GM19463 (cell line): ENCODE results near the gene TNS4.

Experiments
- ATAC-seq: cut with Tn5 transposase; IDR thresholded peaks from one replicate; pipeline ENCODE4 v1.9.1; 2021; ENCODE audit warnings: mild to moderate bottlenecking, moderate library complexity; ENCODE audit not compliant: unreplicated experiment

The TNS4 gene

DNA sequence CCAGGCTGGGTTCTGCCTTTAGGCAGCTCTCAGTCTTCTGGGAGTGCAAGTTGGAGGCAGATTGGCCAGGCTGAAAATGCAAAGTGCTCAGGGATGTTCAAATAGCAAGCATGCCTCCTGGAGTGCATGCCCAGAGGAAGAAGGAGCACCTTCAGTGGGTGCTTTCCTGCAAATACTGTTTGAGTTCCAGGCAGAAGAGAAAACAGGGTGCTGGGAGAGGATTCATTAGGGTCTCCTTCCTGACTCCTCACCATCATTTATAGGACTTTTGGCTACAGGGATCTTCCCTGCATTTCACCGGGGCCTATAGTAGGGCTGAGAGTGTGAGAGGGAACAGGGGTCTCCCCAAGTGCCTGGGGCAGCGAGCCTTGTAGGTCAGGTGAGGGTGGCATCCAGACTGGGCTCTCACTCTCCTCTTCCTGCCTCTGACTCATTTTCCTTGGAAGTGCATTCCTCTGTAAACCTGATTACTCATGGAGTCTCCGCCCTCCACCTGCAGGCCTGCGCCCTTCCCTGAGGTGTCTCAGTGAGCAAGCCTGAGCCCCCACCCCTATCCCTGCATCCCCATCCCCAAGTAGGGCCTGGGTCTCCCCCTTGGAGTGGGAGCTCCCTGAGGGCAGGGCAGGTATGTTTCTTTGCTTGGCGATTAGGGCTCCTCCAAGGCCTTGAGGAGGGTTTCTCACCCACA lies 17.1 kb upstream of the TNS4 start:
- ATAC-seq: no peak

DNA sequence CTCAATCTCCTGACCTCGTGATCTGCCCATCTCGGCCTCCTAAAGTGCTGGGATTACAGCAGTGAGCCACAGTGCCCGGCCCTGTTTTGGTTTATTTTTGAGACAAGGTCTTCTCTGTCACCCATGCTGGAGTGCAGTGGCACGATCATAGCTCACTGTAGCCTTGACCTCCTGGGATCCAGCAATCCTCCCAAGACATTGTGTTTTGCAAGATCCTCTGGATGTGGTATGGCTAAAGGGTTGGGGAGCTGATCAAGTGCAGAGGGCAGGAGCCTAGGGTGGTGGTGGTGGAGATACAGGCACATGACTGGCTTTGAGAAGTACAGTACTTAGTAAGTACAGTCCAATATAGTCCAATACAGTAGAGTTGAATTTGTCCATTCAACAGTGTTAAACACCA lies 16.6 kb upstream of the TNS4 start:
- ATAC-seq: no peak

DNA sequence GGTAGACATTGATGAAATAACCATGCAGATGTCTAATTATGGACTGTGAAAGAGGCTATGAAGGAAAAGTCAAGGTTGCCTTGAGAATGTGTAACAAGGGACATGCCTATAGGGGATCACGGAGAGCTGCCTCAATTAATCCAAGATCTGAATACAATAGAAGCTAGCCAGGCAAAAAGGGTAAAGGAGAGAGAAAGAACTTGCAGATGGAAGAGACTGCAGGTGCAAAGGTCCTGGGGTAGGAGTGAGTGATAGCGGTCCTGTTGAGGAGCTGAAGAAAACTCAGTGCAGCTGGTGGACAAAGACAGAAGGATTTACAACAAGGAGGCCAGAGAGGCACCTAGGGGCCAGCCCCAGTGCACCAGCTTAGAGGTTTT lies 15.9 kb upstream of the TNS4 start:
- no peak for ATAC-seq

DNA sequence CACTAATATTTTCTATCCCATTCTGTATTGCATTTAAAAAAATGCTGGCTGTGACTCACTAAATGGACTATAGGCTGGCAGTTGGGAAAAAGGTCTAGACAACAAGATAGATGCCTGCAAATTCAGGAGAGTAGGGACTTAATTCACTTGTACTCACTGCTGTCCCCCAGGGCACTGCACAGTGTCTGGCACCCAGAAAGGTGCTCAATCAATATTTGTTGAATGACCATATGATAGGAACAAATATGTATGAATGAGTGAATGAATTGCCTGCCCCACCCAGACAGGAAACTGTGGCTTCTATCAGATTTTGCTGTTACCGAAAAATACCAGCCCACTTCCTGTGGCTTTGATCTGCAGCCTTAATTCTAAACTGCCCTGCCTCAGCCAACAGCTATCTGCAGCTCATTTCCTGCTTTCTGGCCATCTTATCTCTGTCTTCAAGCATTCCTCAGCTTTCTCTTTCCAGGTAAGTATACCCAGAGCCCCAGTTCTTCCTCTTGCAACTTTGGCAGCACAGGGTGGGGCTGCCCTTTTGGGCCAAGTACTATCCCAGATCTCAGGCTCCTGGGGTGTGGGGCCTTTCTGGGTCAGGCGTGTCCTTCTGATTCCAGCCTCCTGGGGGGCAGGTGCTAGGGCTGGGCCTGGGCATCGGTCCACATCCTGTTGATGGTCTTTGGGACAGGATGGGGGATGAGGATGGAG lies 15.3 kb upstream of the TNS4 start:
- no peak for ATAC-seq

DNA sequence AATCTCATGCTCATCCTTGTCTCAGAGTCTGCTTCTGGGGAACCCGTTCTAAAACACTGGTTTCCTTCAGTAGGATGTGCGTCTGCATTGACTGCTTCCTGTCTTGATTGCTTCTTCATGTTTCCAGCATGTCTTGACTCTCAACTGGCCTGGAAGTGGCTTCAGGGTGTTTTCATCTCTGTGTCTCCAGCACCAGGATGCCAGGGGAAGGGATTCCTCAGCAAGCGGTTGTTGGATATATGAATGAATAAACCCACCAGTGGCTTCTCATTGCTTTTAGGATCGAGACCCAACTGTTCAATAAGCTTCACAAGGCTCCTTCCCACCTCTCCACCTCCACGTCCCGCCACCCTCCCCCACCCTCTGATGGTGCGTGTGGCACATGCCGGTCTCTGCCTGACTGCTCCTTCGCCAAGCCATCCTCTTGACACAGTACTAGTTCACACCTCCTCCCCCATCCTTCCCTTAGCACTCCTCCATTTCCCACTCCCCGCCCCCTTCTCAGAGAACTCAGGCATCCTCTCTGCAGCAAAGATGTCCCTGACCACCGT lies 14.1 kb upstream of the TNS4 start:
- ATAC-seq: no peak

DNA sequence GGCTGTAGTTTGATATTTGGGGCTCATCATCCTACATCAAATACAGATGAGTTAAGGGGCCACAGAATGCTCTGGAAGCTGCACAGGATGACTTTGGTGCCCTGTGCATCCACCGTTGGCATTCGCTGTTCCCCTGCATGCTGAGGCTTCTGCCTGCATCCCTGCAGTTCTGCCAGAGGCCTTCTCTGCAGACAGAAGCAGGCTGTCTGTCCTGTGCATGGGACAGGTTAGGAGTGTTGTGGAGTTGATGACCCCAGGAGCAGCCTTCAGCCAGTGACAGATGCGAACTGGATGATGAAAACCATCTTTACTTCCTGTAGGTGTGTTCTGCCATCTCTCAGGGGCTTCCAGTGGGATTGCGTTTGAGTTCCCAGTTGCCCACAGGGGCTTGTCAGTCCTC lies 13.6 kb upstream of the TNS4 start:
- ATAC-seq: no peak

DNA sequence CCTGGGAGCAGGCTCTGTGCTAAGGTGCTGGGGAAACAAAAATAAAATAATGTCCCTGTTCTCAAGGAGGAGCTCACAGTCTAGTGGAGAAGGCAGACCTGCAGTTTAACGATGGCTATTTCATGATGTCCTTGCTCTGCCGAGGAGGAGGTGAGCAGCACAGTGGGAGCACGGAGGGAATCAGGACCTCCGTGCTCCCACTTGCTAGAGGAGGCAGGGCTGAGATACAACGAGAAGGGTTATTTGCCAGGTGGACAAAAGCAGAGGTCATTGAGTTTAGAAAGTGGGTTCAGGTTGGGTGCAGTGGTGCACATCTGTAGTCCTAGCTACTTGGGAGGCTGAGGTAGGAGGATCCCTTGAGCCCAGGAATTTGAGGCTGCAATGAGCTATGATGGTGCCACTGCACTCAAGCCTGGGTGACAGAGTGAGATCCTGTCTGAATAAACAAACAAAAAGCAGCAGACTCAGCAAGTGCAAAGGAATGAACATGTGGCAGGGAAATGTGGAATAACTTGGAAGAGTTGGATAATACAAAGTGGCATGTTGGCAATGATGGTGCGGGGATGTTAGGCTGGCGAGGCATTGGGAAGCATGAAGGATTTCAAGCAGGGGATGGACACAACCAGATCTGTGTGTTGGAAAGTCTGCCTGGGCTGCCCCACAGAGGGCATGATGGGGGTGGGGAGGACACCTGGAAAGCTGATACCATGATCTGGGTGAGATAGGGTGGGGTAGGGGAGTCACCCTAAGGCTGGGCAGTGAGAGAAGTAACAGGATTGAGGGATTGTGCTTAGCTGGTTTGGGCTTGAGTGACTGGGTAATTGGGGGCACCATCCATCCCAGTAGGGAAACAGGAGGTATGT lies 12.8 kb upstream of the TNS4 start:
- ATAC-seq: no peak

DNA sequence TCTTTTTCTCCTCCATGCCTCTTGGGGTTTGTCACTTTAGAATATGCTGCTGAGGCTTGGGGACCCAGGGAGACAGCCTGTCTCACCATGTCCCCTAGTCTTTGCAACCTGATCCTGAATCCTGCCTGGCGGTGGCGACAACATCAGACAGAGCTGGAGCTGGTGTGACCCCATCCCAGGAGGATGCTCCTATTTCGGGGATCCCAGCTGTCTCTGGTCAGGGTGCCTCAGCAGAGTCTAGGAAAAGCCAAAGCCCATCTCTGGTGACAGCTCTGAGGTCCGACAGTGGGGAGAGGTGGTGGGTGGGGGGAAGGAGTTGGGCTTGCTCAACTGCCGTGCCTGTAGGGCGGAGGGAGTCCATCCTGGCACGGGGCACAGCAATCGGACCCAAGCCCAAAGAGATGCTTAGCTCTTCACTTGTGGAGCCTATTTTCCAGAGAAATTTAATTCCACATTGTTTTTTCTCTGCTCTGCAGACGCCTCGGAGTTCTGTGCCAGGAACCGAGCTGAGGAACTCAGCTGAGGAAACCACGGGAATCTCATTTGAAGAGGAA lies 10.3 kb upstream of the TNS4 start:
- no peak for ATAC-seq

DNA sequence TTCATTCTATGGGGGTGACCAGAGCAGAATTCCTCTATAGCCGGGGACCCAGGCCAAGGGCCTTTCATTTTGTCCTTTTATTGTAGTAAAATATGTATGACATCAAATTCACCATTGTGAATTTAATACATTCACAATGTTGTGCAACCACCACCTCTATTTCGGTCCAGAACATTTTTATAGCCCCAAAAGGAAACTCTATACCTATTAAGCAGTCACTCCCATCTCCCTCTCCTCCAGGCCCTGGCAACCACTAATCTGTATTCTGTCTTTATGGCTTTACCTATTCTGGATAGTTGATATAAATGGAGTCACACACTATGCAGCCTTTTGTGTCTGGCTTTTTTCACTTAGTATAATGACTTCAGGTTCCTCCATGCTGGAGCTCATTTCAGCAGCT lies 9.7 kb upstream of the TNS4 start:
- ATAC-seq: no peak

DNA sequence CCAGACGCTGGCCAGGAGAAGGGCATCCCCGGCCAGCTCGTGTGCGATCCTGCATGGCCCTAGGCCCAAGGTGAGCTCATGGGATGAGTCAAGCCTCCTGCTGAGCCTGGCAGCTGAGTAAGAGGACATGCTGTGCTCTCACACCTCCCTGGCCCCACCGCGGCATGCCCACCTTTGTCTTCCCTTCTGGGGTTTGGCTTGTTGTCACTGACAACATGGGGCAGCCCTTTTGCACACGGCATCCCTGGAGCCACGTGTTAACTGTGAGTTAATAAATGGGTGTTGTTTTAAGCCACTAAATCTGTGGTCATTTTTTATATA lies 8.9 kb upstream of the TNS4 start:
- ATAC-seq: no peak

DNA sequence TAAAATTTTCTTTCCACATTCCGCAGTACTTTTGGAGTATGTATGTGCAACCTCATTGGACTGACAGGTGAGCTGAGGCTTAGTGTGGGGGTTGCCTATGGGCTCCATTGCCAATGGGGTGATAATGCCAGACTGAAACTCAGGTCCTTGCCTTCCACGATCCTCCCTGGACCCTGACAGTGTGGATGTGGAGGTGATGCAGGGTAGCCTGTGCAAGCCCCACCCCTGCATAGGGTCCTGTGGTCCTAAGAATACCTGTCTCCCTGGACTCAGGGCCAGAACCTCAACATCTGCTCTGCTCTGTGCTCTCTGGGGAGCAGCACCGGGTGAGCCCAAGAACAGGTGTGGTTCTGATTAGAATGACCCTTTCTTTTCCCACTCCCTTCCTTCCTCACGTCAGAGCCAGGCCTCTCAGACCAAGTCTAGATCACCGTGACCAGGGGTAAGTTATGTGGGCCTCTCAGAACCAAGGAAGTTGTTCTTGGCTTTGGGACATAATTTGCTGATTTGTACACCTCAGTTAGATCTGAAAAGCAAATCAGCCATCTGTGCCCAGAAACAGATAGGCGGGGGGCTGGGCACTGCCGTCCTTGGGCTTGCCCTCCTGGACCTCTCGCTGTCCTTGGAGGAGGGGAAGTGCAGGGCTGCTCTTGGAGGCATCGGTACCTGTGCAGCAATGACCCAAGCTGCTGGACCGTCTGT lies 8.4 kb upstream of the TNS4 start:
- ATAC-seq: no peak

DNA sequence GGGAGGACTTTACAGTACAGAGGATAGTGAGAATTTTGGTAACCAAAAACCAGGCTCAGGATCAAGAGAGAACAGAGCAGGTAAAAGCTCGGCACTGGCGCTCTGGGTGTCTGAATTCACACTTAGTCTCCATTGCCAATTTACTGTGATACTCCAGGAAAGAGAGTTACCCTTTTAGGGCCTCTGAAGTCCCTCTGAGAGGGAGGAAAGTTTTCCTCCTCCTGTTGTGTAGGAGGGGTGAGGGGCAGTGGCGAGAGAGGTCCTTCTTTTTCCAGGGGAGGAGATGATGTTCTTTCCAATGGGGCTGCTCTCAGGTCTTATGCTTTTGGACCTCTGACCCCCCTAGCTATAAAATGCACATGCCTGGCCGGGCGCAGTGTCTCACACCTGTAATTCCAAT lies 5.4 kb upstream of the TNS4 start:
- no peak for ATAC-seq

DNA sequence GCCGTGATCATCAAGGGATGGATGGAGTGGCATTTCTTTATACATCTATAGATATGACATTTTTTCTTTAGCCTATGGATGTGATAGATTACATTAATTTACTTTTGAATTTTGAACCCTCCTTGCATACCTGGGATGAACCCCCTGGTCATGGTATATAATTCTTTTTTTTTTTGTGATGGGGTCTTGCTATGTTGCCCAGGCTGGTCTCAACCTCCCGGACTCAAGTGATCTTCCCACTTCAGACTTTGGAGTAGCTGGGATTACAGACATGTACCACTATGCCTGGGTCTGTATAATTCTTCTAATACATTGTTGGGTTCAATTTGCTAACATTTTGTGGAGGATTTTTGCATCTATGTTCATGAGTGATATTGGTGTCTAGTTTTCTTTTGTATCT lies 1.7 kb upstream of the TNS4 start:
- ATAC-seq: no peak

DNA sequence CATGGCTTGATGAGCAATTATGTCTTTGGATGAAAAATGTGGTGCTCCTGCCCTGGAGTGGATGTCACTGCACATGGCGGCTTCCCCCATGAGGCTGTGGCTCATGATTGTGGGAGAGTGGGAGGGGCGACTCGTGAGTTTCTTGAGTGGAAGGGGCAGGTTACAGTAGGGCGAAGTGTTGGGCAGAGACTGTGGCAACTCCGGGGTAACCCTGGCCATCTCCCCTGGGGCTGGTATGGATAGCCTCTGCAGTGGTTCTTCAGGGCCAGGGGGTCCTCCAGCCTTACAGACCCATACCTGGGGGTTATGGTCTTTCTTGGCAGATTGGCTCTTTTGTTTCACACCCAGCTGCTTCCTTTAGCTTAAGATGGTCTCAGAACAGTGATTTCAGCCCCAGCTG lies 1.3 kb upstream of the TNS4 start:
- ATAC-seq: no peak

DNA sequence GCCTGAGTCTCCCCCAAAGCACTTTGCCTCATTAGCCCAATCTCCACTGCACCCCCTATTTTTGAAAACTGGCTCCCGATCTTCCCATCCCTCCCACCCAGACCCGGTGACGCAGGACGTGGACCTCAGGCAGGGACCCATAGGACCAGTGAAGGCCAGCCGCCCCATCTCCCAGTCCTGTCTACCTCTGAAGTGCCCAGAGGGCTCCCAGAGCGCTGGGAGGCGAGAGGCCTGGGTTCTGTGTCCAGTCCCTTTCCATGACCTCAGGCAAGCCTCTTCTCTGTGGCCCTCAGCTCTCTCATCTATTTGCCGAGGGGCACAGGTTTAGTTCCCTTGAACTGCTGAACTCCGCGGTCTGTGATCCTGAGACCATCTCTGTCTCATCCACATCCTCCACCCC lies 714 bp downstream of the TNS4 start:
- no peak for ATAC-seq

DNA sequence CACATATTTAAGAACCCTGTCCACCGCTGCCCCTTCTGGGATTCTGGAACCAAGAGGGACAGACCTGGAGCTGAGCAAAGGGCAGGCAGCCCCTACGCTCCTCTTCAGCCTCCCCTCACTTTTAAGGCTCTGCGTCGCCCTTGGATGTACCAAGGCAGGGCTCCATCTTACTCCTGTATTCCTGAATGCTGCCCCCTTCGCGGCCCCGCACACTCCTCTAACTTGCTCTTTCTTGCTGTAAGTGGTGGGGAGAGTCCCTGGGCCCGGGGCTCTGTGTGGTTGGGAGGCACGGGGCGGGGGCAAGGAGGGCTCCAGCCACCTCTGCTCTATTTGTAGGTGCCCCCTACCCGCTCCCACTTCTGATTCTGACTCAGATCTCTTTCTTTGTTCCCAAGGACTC lies 1.2 kb downstream of the TNS4 start:
- ATAC-seq: no peak

DNA sequence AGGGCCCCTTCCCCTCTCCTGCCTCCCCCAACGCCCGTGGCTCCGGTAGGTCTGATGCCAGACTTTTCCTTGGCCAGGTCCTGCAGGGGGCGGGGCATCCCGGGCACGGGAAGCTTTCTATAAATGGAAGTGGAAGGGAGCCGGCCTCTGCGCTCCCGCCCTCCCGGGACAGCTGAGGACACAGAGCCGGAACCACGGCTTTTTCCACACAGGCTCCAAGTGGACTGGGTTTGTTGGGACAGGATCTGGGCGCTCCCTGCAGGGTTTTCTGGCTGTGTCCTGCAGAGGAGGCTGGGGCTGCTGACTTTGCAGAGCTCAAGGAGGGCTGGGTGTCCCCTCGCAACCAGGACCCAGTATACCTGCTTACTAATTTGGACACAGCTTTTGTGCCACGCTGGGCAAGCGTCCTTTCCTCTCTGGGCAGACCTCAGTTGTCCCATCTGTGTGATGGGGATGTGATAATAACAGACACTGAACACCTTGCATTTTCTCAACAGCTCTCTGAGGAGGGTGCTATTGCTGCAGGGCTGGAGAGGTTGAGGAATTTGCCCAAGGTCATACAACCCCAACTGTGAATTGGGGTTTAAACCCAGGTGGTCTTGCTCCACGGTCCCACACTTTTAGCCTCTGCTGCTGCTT lies 1.8 kb downstream of the TNS4 start:
- no peak for ATAC-seq

DNA sequence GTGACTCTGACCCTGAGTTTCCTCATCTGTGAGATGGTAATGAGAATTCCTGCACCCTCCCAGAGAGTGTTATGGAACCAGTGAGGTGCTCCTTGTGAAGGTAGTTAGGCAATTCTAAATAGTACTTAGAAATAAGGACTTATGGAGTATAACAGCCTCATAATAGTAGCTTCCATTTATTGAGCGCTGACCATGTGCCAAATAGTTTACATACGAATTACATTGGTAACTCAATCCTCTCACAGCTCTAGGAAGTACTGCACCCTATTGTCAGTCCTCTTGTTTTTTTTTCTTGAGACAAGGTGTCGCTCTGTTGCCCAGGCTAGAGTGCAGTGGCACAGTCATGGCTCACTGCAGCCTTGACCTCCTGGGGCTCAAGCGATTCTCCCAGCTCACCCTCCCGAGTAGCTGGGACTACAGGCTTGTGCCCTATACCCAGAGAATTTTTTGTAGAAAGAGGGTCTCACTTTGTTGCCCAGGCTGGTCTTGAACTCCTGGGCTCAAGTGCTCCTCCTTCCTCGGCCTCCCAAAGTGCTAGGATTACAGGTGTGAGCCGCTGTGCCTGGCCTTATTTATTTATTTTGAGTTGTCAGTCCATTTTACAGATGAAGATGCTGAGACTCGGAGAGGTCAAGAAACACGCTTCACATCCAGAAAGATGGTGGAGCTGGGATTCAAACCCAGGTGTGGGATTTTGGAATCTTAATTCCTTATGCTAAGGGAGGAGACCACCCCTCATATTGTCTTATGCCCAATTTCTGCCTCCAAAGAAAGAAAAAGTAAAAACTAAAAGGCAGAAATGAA lies 2.9 kb downstream of the TNS4 start:
- no peak for ATAC-seq

DNA sequence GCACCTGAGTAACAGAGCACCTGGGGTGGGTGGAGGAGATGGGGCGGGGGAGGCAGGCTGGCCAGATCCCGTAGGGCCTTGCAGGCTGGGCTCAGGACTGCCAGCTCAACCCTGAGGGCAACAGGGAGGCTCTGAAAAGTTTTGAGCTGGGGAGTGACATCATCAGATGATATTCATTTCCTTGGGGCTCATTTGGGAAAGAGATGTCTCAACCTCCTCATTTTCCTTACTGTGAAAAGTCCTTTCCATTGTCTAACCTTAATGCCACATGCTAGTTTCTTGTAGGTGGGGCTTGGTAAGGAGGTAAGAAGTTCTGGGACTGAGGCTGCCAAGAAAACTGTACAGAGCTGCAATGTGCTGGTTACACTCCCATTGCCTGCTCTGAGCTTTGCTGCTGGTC lies 3.7 kb downstream of the TNS4 start:
- no peak for ATAC-seq
